ENCODE measurements around the gene HINT2.
A peak's percentile ranks its signal among the peaks of the same experiment; 100 is the strongest.

Gene HINT2

GRCh38 chr9:35774907-35775635 lies 39.8 kb downstream of the HINT2 start:
- H3K4me1 ChIP-seq (ENCODE audit: insufficient read depth, low read length) = peaks cover 4% of the 10 kb centered on the region
- no peak overlapping the region for H3K4me3 ChIP-seq (ENCODE audit: low read length)

GRCh38 chr9:35771943-35772342 lies 42.9 kb downstream of the HINT2 start:
- Histone ChIP-seq H2AFZ (ENCODE audit: low read depth, low read length) (no peak overlapping the region), H3K4me3 (ENCODE audit: low read length) (no peak overlapping the region), H3K27me3 (ENCODE audit: insufficient read depth, low read length) (no peaks in the 10 kb centered on the region), H3K36me3 (ENCODE audit: insufficient read depth, low read length) (no peaks in the 10 kb centered on the region), H3K9me3 (ENCODE audit: low read length) (no peaks in the 10 kb centered on the region), H3K4me1 (ENCODE audit: insufficient read depth, low read length) (peaks cover 4% of the 10 kb centered on the region)

More at GRCh38 chr9:35774907-35775635, 39.8 kb downstream of the HINT2 start:
- Histone ChIP-seq H3K36me3 (ENCODE audit: insufficient read depth, low read length) (no peaks in the 10 kb centered on the region), H3K9me3 (ENCODE audit: low read length) (no peaks in the 10 kb centered on the region), H3K27me3 (ENCODE audit: insufficient read depth, low read length) (no peaks in the 10 kb centered on the region), H2AFZ (ENCODE audit: low read depth, low read length) (peak overlapping the region; percentile 32)

- no peak overlapping the region for H2AFZ ChIP-seq (ENCODE audit: low read depth, low read length)
- H3K4me3 ChIP-seq (ENCODE audit: low read length) = no peak overlapping the region
- H3K36me3 ChIP-seq (ENCODE audit: insufficient read depth, low read length) = no peaks in the 10 kb centered on the region
Measured at GRCh38 chr9:35771534-35771933, 43.3 kb downstream of the HINT2 start.

GRCh38 chr9:35771075-35771433 lies 43.8 kb downstream of the HINT2 start:
- H3K4me3 ChIP-seq (ENCODE audit: low read length) = no peak overlapping the region
- H3K4me1 ChIP-seq (ENCODE audit: insufficient read depth, low read length) = peaks cover 3% of the 10 kb centered on the region
- H3K27me3 ChIP-seq (ENCODE audit: insufficient read depth, low read length) = no peaks in the 10 kb centered on the region
- H3K9me3 ChIP-seq (ENCODE audit: low read length) = no peaks in the 10 kb centered on the region
- no peak overlapping the region for H2AFZ ChIP-seq (ENCODE audit: low read depth, low read length)
- no peaks in the 10 kb centered on the region for H3K36me3 ChIP-seq (ENCODE audit: insufficient read depth, low read length)

More at GRCh38 chr9:35771534-35771933, 43.3 kb downstream of the HINT2 start:
- peaks cover 4% of the 10 kb centered on the region for H3K4me1 ChIP-seq (ENCODE audit: insufficient read depth, low read length)
- no peaks in the 10 kb centered on the region for H3K9me3 ChIP-seq (ENCODE audit: low read length)
- no peaks in the 10 kb centered on the region for H3K27me3 ChIP-seq (ENCODE audit: insufficient read depth, low read length)

- H3K4me3 ChIP-seq (ENCODE audit: low read length) = no peak overlapping the region
- H3K27me3 ChIP-seq (ENCODE audit: insufficient read depth, low read length) = no peaks in the 10 kb centered on the region
Measured at GRCh38 chr9:35769763-35770162, 45.1 kb downstream of the HINT2 start.

GRCh38 chr9:35767458-35767857 lies 47.4 kb downstream of the HINT2 start:
- Histone ChIP-seq H3K4me3 (ENCODE audit: low read length) (no peak overlapping the region), H3K4me1 (ENCODE audit: insufficient read depth, low read length) (no peaks in the 10 kb centered on the region), H2AFZ (ENCODE audit: low read depth, low read length) (no peak overlapping the region), H3K9me3 (ENCODE audit: low read length) (no peaks in the 10 kb centered on the region), H3K36me3 (ENCODE audit: insufficient read depth, low read length) (no peaks in the 10 kb centered on the region), H3K27me3 (ENCODE audit: insufficient read depth, low read length) (no peaks in the 10 kb centered on the region)

More at GRCh38 chr9:35769763-35770162, 45.1 kb downstream of the HINT2 start:
- Histone ChIP-seq H3K4me1 (ENCODE audit: insufficient read depth, low read length) (no peaks in the 10 kb centered on the region), H3K9me3 (ENCODE audit: low read length) (no peaks in the 10 kb centered on the region), H3K36me3 (ENCODE audit: insufficient read depth, low read length) (no peaks in the 10 kb centered on the region), H2AFZ (ENCODE audit: low read depth, low read length) (no peak overlapping the region)

GRCh38 chr9:35766997-35767396 lies 47.8 kb downstream of the HINT2 start:
- Histone ChIP-seq H2AFZ (ENCODE audit: low read depth, low read length) (no peak overlapping the region), H3K9me3 (ENCODE audit: low read length) (no peaks in the 10 kb centered on the region), H3K4me3 (ENCODE audit: low read length) (no peak overlapping the region), H3K36me3 (ENCODE audit: insufficient read depth, low read length) (no peaks in the 10 kb centered on the region), H3K27me3 (ENCODE audit: insufficient read depth, low read length) (no peaks in the 10 kb centered on the region), H3K4me1 (ENCODE audit: insufficient read depth, low read length) (no peaks in the 10 kb centered on the region)

GRCh38 chr9:35763803-35764202 lies 51.0 kb downstream of the HINT2 start:
- no peaks in the 10 kb centered on the region for H3K27me3 ChIP-seq (ENCODE audit: insufficient read depth, low read length)

GRCh38 chr9:35763181-35763580 lies 51.7 kb downstream of the HINT2 start:
- Histone ChIP-seq H3K27me3 (ENCODE audit: insufficient read depth, low read length) (no peaks in the 10 kb centered on the region), H3K36me3 (ENCODE audit: insufficient read depth, low read length) (no peaks in the 10 kb centered on the region), H2AFZ (ENCODE audit: low read depth, low read length) (no peak overlapping the region), H3K4me3 (ENCODE audit: low read length) (no peak overlapping the region), H3K4me1 (ENCODE audit: insufficient read depth, low read length) (no peaks in the 10 kb centered on the region), H3K9me3 (ENCODE audit: low read length) (no peaks in the 10 kb centered on the region)

More at GRCh38 chr9:35763803-35764202, 51.0 kb downstream of the HINT2 start:
- H3K9me3 ChIP-seq (ENCODE audit: low read length) = no peaks in the 10 kb centered on the region
- no peak overlapping the region for H2AFZ ChIP-seq (ENCODE audit: low read depth, low read length)
- H3K4me1 ChIP-seq (ENCODE audit: insufficient read depth, low read length) = no peaks in the 10 kb centered on the region
- no peak overlapping the region for H3K4me3 ChIP-seq (ENCODE audit: low read length)
- no peaks in the 10 kb centered on the region for H3K36me3 ChIP-seq (ENCODE audit: insufficient read depth, low read length)
